Measurements from ENCODE around the gene MED27.

DNA sequence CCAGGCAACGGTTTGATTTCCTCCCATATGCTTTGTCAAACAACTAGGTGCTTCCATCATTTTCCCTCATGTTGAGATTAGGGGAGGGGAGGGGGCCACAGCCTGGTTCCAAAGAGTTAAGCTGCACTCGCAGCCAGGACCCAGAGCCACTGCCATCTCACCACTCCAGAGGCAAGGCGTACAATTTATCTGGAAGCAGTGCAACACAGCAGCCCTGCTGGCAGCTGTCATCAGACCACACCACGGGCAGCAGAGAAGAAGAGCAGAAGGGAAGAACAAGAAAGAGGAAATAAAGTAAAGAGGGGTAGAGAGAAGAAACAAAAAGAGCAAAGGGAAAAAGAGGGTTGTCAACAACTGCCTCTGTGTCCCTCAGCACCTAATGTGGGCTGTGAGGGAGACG, 38.9 kb downstream of the MED27 start:
- TF ChIP-seq, protein P1, sequence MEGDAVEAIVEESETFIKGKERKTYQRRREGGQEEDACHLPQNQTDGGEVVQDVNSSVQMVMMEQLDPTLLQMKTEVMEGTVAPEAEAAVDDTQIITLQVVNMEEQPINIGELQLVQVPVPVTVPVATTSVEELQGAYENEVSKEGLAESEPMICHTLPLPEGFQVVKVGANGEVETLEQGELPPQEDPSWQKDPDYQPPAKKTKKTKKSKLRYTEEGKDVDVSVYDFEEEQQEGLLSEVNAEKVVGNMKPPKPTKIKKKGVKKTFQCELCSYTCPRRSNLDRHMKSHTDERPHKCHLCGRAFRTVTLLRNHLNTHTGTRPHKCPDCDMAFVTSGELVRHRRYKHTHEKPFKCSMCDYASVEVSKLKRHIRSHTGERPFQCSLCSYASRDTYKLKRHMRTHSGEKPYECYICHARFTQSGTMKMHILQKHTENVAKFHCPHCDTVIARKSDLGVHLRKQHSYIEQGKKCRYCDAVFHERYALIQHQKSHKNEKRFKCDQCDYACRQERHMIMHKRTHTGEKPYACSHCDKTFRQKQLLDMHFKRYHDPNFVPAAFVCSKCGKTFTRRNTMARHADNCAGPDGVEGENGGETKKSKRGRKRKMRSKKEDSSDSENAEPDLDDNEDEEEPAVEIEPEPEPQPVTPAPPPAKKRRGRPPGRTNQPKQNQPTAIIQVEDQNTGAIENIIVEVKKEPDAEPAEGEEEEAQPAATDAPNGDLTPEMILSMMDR (IDR thresholded peaks at IDR 0.05; ENCODE audit: borderline replicate concordance, extremely low read depth, low read length, poor library complexity, severe bottlenecking): no peak
- TF ChIP-seq EZH2 (IDR thresholded peaks at IDR 0.05; ENCODE audit: borderline replicate concordance, low read depth, low read length, severe bottlenecking): no peak

Measured in DND-41 (cell line).